ENCODE measurements around the gene PRCD.
"Not testable (repeated sequence)": the region's sequence is repeated elsewhere in the genome, so short reads cannot be mapped to it uniquely, and the experiment has no call there.

The PRCD gene

DNA sequence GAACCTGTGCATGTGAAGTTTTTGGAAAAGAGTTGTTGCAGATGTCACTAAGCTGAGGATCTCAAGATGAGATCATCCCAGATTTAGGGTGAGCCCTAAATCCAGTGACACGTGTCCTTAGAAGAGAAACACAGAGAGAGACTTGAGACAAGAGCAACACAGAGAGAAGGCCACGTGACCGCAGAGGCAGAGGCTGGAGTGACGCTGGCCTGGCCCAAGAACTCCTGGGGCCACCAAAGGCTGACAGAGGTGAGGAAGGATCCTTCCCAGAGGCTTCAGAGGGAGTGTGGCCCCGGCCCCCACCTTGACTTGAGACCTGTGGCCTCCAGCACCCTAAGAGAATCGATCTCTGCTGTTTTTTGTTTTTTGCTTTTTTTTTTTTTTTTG is 26.5 kb upstream of the PRCD start:
- TF ChIP-seq POLR2A (IDR thresholded peaks at IDR 0.05; ENCODE audit: low read depth, low read length) = no peak
- no peak for FAIRE-seq
- DNase-seq (ENCODE audit: insufficient read length, low spot score) = no peak

DNA sequence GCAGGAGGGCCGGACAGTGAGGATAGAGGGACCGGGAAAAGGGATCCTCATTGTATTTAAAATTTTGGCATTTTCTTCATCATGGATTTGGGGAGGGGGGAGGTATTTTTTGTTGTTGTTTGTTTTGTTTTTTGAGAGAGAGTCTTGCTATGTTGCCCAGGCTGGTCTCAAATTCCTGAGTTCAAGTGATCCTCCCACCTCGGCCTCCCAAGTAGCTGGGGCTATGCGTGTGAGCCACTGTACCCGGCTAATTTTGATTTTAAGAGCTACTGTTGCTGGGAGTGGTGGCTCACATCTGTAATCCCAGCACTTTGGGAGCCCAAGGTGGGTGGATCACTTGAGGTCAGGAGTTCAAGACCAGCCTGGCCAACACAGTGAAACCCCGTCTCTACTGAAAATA is 25.5 kb upstream of the PRCD start:
- not testable (repeated sequence) for FAIRE-seq; DNase-seq (ENCODE audit: insufficient read length, low spot score)

DNA sequence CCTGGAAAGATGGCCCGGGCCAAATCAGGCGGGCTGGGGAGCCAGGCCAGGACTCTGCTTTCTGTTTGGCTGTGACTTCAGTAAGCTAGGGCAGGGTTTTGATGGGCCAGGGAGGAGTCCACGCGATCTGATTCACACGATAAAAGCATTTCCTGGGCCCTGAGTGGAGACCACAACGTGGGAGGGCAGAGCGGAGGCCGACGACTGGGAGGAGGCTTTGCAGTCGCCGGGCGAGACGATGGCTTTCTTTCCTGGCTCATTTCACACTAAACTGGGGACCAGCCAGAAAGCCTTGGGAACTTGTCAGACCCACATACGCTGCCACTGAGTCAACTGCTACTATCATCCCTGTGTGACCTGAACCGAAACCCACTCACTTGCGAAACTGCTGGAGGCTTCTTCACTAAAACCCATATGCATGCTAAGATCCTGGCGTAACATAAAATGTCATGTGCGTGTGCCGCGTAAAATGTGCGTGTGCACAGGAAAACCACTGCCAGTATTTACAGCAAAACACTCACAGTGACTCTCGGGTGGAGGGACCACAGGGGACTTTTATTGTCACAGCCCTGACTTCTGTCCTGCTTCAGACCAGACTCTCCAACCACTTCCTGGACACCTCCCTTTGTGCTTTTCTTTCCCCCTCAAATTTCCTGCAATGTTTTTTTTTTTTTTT is 24.4 kb upstream of the PRCD start:
- TF ChIP-seq POLR2A (IDR thresholded peaks at IDR 0.05; ENCODE audit: low read depth, low read length) = peak; percentile 30; the same call in 1 of the 2 replicates
- DNase-seq (ENCODE audit: insufficient read length, low spot score) = peak; percentile 69
- no peak for FAIRE-seq

GRCh38 chr17:76517638-76518038 is 22.2 kb upstream of the PRCD start:
- FAIRE-seq (no peak), DNase-seq (ENCODE audit: insufficient read length, low spot score) (no peak)
- TF ChIP-seq POLR2A (IDR thresholded peaks at IDR 0.05; ENCODE audit: low read depth, low read length) = no peak

GRCh38 chr17:76519048-76519966 is 20.5 kb upstream of the PRCD start:
- no peak for TF ChIP-seq POLR2A (IDR thresholded peaks at IDR 0.05; ENCODE audit: low read depth, low read length)
- FAIRE-seq (no peak), DNase-seq (ENCODE audit: insufficient read length, low spot score) (no peak)

- no peak for FAIRE-seq
- no peak for DNase-seq (ENCODE audit: insufficient read length, low spot score)
- no peak for TF ChIP-seq POLR2A (IDR thresholded peaks at IDR 0.05; ENCODE audit: low read depth, low read length)
Observed at GRCh38 chr17:76521262-76521661, 18.6 kb upstream of the PRCD start.

- FAIRE-seq; DNase-seq (ENCODE audit: insufficient read length, low spot score): not testable (repeated sequence)
Observed at GRCh38 chr17:76521683-76522082, 18.2 kb upstream of the PRCD start.

- DNase-seq (ENCODE audit: insufficient read length, low spot score) (peak; percentile 87), FAIRE-seq (no peak)
- no peak for TF ChIP-seq POLR2A (IDR thresholded peaks at IDR 0.05; ENCODE audit: low read depth, low read length)
Observed at GRCh38 chr17:76523084-76524037, 16.5 kb upstream of the PRCD start.

DNA sequence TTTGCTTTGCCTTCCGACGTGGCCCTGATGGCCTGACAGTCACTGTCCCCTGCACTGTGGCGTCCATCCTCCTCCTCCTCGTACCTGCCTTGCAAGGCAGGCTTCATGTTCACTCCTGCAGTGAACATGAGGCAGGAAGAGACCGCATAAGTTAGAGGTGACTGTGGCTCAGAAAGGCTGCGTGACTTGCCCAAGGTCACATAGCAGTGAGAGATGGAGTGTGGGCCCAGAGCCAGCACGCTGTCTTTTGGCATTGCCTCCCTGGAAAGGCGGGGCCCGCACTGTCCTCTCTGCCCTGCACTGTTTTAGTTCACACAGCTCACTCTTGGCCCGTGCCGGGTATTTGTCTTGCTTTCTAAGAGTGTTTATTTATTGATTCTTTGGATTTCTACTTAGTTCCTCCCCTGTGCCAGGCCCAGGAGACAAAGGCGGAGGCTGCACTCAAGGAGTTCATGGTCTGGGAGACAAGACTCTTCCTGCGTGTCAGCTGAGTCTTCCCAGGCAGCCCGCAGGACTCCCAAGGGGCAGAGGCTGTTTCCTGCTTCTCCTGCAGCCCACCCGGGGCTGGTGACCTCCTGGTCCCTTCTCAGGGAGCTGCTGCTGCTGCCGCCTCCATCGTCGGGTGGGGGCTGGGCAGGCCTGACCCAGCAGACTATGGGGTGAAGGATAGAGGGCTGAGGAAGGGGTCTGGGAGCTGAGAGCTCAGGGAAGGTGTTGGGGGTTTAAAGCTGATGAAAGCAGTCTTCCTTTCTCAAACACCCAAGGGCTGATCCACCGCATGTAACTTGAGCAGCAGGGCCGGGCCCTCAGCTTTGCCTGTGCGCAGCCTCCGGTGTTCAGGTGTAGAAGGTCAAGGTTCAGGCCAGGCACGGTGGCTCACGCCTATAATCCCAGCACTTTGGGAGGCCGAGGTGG is 15.0 kb upstream of the PRCD start:
- no peak for DNase-seq (ENCODE audit: insufficient read length, low spot score)
- no peak for TF ChIP-seq POLR2A (IDR thresholded peaks at IDR 0.05; ENCODE audit: low read depth, low read length)
- no peak for FAIRE-seq

GRCh38 chr17:76525513-76525833 is 14.4 kb upstream of the PRCD start:
- not testable (repeated sequence) for DNase-seq (ENCODE audit: insufficient read length, low spot score); FAIRE-seq

GRCh38 chr17:76527016-76527415 is 12.8 kb upstream of the PRCD start:
- not testable (repeated sequence) for DNase-seq (ENCODE audit: insufficient read length, low spot score); FAIRE-seq

DNA sequence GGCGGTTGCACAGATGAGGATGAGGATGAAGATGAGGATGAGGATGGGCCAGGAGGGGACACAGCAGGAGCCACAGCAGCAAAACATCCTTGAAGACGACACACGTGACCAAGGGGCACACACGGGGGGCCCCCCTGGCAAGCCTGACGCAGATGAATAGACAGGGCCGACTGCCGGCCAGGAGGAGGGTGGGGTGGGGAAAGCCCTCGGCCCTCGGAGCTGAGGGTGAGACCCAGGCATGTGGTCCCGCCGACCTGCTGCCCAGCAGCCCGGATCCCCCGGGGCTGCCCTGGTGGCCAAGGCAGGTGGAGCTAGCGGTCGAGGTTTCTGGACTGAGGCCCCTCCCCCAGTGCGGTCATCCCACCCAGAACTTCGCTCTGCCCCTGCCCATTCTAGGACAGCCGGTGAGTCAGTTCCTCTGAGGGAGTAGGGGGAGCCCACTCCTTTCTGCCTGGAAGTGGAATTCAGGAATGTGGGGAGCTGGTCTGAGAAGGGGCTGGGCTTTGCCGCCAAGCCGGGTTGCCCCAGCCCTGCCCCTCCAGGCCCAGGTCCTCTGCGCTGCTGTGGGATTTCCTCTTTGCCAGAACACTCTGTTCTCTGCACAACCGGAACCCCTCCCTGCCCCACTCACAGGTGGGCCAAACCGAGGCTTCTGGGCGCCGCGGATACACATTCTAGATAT is 12.3 kb upstream of the PRCD start:
- FAIRE-seq (no peak), DNase-seq (ENCODE audit: insufficient read length, low spot score) (no peak)
- no peak for TF ChIP-seq POLR2A (IDR thresholded peaks at IDR 0.05; ENCODE audit: low read depth, low read length)

DNA sequence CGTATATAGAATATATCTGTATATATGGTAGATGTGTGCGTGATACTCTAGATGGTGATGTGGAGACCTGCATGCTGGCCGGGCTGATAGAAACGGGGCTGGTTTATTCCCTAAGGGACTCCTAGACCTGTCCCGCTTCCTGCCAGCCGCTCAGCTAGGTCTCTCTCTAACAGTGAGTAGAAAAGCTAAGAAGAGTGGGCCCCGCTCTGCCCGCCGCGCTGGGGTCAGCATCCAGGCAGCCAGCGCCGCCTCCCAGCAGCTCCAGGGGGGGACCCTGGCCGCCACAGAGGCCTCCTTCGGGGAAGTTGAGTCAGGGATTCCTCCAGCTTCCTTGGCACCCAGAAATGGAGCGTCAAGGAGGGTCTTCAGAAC is 11.7 kb upstream of the PRCD start:
- DNase-seq (ENCODE audit: insufficient read length, low spot score) (no peak), FAIRE-seq (no peak)
- TF ChIP-seq POLR2A (IDR thresholded peaks at IDR 0.05; ENCODE audit: low read depth, low read length) = no peak

All from H54 (cell line).